Stimulated activated CD8-positive, alpha-beta memory T cell treated with anti-CD3 and anti-CD28 coated beads, Interleukin-15, amount 100 ng/mL, for 48 hours (primary cell): ENCODE measurements around the gene ZNF135.

ENCODE experiments used
- DNase-seq, 2 donors: peaks; one replicate each; pipeline ENCODE4 v3.0.0-alpha.2; 2020; ENCODE audit warnings: low read depth in 2 of 2

Gene ZNF135

GRCh38 chr19:58091251-58091995 is 32.3 kb downstream of the ZNF135 start:
- DNase-seq = no peak

DNA sequence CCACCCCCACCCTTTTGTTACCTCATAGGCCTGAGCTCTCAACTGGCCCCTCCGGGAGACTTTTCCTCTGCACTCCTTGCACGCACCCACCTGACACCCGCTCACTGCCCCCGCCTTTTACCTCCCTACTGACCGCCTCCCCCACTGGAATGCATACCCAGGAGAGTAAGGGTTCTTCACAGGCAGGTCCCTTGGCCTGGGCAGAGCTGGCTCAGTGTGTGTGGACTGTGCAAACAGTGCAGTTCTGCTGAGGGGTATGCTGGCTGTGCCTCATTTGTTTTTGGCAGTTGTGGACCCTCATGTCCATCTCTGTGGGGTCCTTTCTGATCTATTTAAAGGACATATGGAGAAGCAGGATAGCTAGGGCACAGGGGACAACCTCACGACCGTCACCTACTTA is 34.0 kb downstream of the ZNF135 start:
- no peak for DNase-seq

- DNase-seq = no peak
Measured at GRCh38 chr19:58095328-58095727, 36.2 kb downstream of the ZNF135 start.

DNA sequence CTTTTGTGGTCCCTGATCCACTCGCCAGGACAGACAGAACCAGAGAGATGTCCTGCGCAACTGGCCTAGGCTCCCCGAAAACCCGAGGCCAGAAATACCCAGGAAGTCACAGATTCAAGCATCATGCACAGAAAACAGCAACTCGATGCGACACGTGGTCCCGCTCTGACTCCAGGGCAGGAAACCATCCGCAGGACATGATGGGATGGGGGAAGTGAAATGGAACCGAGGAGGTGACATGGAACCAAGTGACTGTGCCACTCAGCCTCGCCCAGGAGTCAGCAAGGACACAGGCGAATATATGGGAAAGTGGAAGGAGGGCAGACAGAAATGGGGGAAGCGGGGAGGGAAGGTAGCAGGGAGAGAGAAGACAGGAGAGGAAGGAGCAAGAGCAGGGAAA is 37.8 kb downstream of the ZNF135 start:
- no peak for DNase-seq

DNA sequence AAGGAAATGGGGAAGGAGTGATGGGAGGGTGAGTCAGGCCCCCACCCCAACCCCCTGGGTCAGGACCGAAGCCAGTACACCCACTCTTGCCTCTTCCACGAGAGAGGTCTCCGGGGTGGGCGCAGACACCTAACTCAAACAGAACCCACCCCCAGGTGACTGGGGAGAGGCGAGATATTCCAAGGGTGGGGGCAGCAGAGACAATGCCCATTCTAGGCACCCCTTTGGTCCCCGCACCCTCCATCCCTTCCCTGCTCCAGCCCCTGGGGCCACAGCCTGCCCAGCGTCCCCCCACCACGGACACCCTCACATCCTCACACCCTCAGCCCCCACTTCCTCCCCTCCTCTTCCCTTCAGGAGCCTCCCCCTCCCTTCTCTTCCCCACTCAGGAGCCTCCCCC is 38.3 kb downstream of the ZNF135 start:
- DNase-seq = no peak

DNA sequence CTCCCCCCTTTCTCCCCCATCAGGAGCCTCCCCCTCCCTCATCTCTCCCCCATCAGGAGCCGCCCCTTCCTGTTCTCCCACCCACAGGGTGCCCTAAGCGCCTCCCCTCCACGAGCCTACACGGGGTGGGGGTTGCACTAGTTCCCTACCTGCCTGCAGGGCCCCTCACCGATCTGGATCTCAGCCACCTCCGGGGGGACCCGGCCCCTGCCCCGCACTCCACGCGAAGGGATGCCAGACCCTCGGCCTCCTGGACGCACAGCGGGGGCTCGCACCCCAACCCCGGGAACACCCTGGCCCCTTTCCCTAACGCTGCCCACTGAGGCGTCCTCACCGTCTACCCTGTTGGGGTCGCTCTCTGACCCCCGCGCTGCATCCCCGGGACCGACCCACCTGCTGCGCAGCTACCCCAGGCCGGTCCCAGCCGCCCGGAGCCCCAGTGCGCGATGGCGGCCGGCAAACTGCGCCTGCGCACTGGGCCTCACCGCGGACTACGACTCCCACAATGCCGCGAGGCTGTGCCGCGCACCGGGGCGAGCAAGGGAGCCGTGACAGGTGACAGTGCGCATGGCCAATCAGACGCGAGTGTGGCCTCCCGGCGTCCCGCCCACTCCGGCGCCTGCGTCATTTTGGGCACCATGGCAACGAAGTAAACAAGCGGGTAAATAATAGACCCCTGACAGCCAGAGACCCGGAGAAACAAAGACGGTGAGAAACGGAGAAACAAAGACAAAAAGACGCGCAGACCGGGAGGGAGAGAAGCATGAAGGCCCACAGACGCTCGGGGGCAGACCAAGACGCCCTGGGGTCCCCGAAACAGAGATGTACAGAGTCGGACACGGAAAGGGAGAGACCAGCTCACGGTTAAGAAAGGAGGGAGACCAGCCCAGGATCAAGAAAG is 38.9 kb downstream of the ZNF135 start, which contains the start of gene ZSCAN18:
TSS of gene ZSCAN18 (minus strand) at position 451 of the 901 bp plus-strand sequence. CDS start 7,964 bp downstream, outside the sequence.
- DNase-seq = peak; percentile 89 to 91

GRCh38 chr19:58098682-58098998 is 39.6 kb downstream of the ZNF135 start:
- DNase-seq = no peak

- DNase-seq = no peak
Measured at GRCh38 chr19:58107778-58108545, 48.9 kb downstream of the ZNF135 start.

GRCh38 chr19:58108546-58108817 is 49.4 kb downstream of the ZNF135 start:
- DNase-seq = no peak

DNA sequence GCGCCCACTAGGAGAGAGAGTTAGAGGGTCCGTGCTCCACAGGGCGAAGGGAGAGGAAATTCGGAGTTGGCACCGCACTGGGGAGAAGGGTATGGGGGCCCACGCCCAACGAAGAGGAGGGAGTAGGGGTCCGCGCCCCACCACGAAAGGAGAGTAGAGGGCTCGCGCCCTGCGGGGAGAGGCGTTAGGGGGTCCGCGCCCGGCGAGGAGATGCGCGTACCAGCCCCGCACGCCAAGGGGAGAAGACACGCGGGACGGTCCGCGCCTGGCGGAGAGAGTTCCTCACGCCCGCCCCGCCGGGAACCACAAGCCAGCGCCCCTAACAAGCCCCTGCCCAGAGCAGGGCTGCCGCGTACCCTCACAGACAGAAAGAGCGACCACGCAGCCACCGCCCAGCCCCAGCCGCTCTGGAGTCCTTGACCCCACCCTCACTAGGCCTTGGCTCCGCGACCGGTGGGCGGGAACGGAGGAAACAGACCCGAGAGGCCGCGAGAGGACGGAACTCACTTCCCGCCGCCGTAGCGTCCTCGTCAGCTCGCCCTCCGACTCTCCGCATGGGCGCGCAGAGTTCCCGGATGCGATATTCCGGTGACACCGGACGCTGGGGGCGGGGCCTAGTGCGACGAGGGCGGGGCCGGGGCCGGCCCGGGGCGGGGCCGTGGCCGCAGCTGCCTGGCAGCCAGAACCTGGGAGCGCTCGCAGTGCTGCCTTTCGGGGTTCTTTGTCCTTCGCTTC is 58.9 kb downstream of the ZNF135 start:
- no peak for DNase-seq

- DNase-seq = no peak
Measured at GRCh38 chr19:58118979-58119733, 60.1 kb downstream of the ZNF135 start.
